NB4 (cell line): ENCODE measurements around the gene KNSTRN.

ENCODE experiments used
- DNase-seq: peaks from one replicate; pipeline ENCODE4 v3.0.0; 2010; ENCODE audit warnings: low read depth
- H3K4me3 ChIP-seq: one replicate; pipeline ENCODE4 v1.5.1; 2011; ENCODE audit warnings: mild to moderate bottlenecking, low read depth, low read length, moderate library complexity
- CTCF ChIP-seq: IDR thresholded peaks from one replicate; pipeline ENCODE4 v1.5.1; 2012; ENCODE audit warnings: low read depth, low read length
- MAX ChIP-seq: IDR thresholded peaks from 2 replicates; pipeline ENCODE4 v1.6.1; 2011; ENCODE audit warnings: low read depth, low read length
- MYC ChIP-seq: IDR thresholded peaks from 2 replicates; pipeline ENCODE4 v1.6.1; 2011; ENCODE audit warnings: low read depth, low read length
- POLR2A ChIP-seq: IDR thresholded peaks from 2 replicates; pipeline ENCODE4 v1.6.1; 2011; ENCODE audit warnings: mild to moderate bottlenecking; ENCODE audit not compliant: insufficient read length; ENCODE audit errors: extremely low read depth

The KNSTRN gene

GRCh38 chr15:40416056-40416455 lies 33.5 kb downstream of the KNSTRN start:
- no peak overlapping the region for H3K4me3 ChIP-seq
- DNase-seq = no peak
- TF ChIP-seq POLR2A (no peak), MYC (no peak), MAX (no peak), CTCF (no peak)

GRCh38 chr15:40418126-40418525 lies 35.6 kb downstream of the KNSTRN start:
- DNase-seq = no peak
- TF ChIP-seq POLR2A = no peak
- no peak for TF ChIP-seq CTCF
- no peak for TF ChIP-seq MAX
- TF ChIP-seq MYC = no peak
- H3K4me3 ChIP-seq = no peak overlapping the region

- no peak for DNase-seq
- no peak overlapping the region for H3K4me3 ChIP-seq
- no peak for TF ChIP-seq POLR2A
- no peak for TF ChIP-seq MYC
- TF ChIP-seq CTCF = no peak
- TF ChIP-seq MAX = no peak
These were observed 37.7 kb downstream of the KNSTRN start for GRCh38 chr15:40420071-40420713.

DNA sequence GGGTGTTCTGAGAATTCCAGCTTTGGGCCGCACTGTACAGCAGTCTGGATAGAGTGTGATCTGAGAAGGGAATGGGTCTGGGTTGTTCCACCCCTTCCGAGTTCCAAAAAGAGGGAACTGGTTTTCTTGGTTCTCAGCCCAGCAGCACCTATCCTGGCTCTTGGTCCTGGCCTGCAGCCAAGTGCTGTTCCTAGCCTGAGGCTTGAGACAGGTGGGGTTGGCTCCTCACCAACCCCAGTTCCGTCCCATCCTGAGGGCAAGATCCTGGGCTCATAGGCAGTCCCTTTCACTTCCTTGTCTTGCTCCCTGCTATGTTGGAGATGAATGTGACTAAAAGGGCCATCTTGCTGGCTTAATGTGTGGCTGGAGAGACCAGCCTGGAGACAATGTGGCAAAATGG lies 38.3 kb downstream of the KNSTRN start:
- TF ChIP-seq MYC = no peak
- no peak for TF ChIP-seq CTCF
- TF ChIP-seq MAX = no peak
- TF ChIP-seq POLR2A = no peak
- no peak overlapping the region for H3K4me3 ChIP-seq
- DNase-seq = no peak

DNA sequence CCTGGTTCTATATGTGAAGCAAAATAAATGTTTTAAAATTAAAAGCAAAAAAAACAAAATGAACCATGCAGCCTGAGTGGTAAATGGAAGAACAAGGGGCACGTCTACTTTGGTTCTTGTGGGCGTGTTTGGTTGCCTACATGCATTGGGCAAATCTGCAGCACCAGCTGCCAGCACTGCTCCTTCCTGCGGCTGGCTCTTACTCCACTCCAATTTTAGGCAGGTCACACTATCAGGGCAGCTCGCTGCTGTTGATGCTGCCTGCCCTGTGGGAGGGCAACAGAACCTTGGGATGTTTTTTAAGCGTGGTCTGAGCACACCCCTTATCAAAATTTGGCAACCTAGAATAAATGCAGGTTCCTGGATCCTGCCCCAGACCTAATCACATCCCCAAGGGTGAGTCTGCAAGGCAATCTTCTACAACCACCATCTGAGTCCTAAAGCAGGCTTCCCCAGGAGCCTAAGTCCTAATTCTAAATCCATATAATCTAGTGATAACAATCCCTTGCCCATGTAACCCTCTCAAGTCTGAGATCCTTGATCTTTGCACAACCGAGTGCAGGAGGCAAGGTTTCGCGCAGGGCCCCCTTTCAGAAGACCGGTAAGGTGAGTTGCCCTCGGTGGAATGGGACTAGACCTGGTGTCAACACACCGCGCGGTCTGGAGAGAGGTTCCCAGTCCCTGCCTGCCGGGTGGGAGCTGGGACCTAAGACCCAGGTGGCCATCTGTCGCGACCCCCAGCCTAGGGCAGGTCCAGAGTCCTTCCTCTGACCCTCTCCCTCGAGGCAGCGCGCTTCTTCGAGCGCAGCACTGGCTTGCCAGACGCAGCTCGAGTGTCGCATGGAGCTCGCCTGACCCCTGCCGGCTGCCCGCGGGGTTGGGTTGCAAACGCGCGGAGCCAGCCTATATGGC lies 39.0 kb downstream of the KNSTRN start:
- peak; percentile 37 for TF ChIP-seq POLR2A
- no peak for TF ChIP-seq MYC
- peak; percentile 85 for TF ChIP-seq CTCF
- DNase-seq = peak; percentile 84
- H3K4me3 ChIP-seq = no peak overlapping the region
